ENCODE data around the gene LGI4.
"Not testable (repeated sequence)": the region's sequence is repeated elsewhere in the genome, so short reads cannot be mapped to it uniquely, and the experiment has no call there.

Gene LGI4

GRCh38 chr19:35106898-35107541, 27.8 kb downstream of the LGI4 start:
- Histone ChIP-seq H3K4me3 (ENCODE audit: low read depth in 1 of 2, low read length in 2 of 2) (no peak overlapping the region), H3K4me1 (ENCODE audit: insufficient read depth, low read length) (no peaks in the 10 kb centered on the region), H3K9ac (ENCODE audit: low read length) (no peak overlapping the region), H3K36me3 (ENCODE audit: insufficient read depth, low read length) (no peaks in the 10 kb centered on the region), H3K27me3 (ENCODE audit: control insufficient read depth in 1 of 2, insufficient read depth in 2 of 2, low read length in 2 of 2) (peaks cover 0 to 5% of the 10 kb centered on the region in 2 donors), H3K9me3 (ENCODE audit: low read length) (no peaks in the 10 kb centered on the region), H3K27ac (ENCODE audit: low read depth, low read length) (no peak overlapping the region)

GRCh38 chr19:35106291-35106583, 28.6 kb downstream of the LGI4 start:
- Histone ChIP-seq H3K9ac (ENCODE audit: low read length) (no peak overlapping the region), H3K27ac (ENCODE audit: low read depth, low read length) (no peak overlapping the region)

GRCh38 chr19:35105411-35106290, 29.2 kb downstream of the LGI4 start:
- Histone ChIP-seq H3K9me3 (ENCODE audit: low read length) (no peaks in the 10 kb centered on the region), H3K4me3 (ENCODE audit: low read depth in 1 of 2, low read length in 2 of 2) (no peak overlapping the region), H3K9ac (ENCODE audit: low read length) (no peak overlapping the region), H3K36me3 (ENCODE audit: insufficient read depth, low read length) (no peaks in the 10 kb centered on the region), H3K27ac (ENCODE audit: low read depth, low read length) (no peak overlapping the region), H3K4me1 (ENCODE audit: insufficient read depth, low read length) (no peaks in the 10 kb centered on the region), H3K27me3 (ENCODE audit: control insufficient read depth in 1 of 2, insufficient read depth in 2 of 2, low read length in 2 of 2) (peaks cover 0 to 5% of the 10 kb centered on the region in 2 donors)

More at GRCh38 chr19:35106291-35106583, 28.6 kb downstream of the LGI4 start:
- Histone ChIP-seq H3K4me3 (ENCODE audit: low read depth in 1 of 2, low read length in 2 of 2) (no peak overlapping the region), H3K36me3 (ENCODE audit: insufficient read depth, low read length) (no peaks in the 10 kb centered on the region), H3K4me1 (ENCODE audit: insufficient read depth, low read length) (no peaks in the 10 kb centered on the region), H3K9me3 (ENCODE audit: low read length) (no peaks in the 10 kb centered on the region), H3K27me3 (ENCODE audit: control insufficient read depth in 1 of 2, insufficient read depth in 2 of 2, low read length in 2 of 2) (peaks cover 0 to 5% of the 10 kb centered on the region in 2 donors)

- peaks cover 0 to 5% of the 10 kb centered on the region in 2 donors for H3K27me3 ChIP-seq (ENCODE audit: control insufficient read depth in 1 of 2, insufficient read depth in 2 of 2, low read length in 2 of 2)
- no peaks in the 10 kb centered on the region for H3K36me3 ChIP-seq (ENCODE audit: insufficient read depth, low read length)
- no peaks in the 10 kb centered on the region for H3K9me3 ChIP-seq (ENCODE audit: low read length)
- no peak overlapping the region for H3K27ac ChIP-seq (ENCODE audit: low read depth, low read length)
- no peaks in the 10 kb centered on the region for H3K4me1 ChIP-seq (ENCODE audit: insufficient read depth, low read length)
- H3K4me3 ChIP-seq (ENCODE audit: low read depth in 1 of 2, low read length in 2 of 2): no peak overlapping the region
- H3K9ac ChIP-seq (ENCODE audit: low read length): no peak overlapping the region
Measured at GRCh38 chr19:35105047-35105410, 29.8 kb downstream of the LGI4 start.

- H3K4me1 ChIP-seq (ENCODE audit: insufficient read depth, low read length): no peaks in the 10 kb centered on the region
- no peaks in the 10 kb centered on the region for H3K36me3 ChIP-seq (ENCODE audit: insufficient read depth, low read length)
- no peak overlapping the region for H3K4me3 ChIP-seq (ENCODE audit: low read depth in 1 of 2, low read length in 2 of 2)
- H3K27ac ChIP-seq (ENCODE audit: low read depth, low read length): no peak overlapping the region
- H3K9me3 ChIP-seq (ENCODE audit: low read length): no peaks in the 10 kb centered on the region
- no peaks in the 10 kb centered on the region for H3K27me3 ChIP-seq (ENCODE audit: control insufficient read depth in 1 of 2, insufficient read depth in 2 of 2, low read length in 2 of 2)
- H3K9ac ChIP-seq (ENCODE audit: low read length): no peak overlapping the region
Measured at GRCh38 chr19:35104361-35104760, 30.5 kb downstream of the LGI4 start.

- H3K27ac ChIP-seq (ENCODE audit: low read depth, low read length); H3K36me3 ChIP-seq (ENCODE audit: insufficient read depth, low read length); H3K9me3 ChIP-seq (ENCODE audit: low read length); H3K4me1 ChIP-seq (ENCODE audit: insufficient read depth, low read length); H3K9ac ChIP-seq (ENCODE audit: low read length); H3K27me3 ChIP-seq (ENCODE audit: control insufficient read depth in 1 of 2, insufficient read depth in 2 of 2, low read length in 2 of 2); H3K4me3 ChIP-seq (ENCODE audit: low read depth in 1 of 2, low read length in 2 of 2): not testable (repeated sequence)
Measured at GRCh38 chr19:35103614-35104013, 31.2 kb downstream of the LGI4 start.

- H3K4me3 ChIP-seq (ENCODE audit: low read depth in 1 of 2, low read length in 2 of 2); H3K36me3 ChIP-seq (ENCODE audit: insufficient read depth, low read length); H3K4me1 ChIP-seq (ENCODE audit: insufficient read depth, low read length); H3K27ac ChIP-seq (ENCODE audit: low read depth, low read length); H3K9ac ChIP-seq (ENCODE audit: low read length); H3K27me3 ChIP-seq (ENCODE audit: control insufficient read depth in 1 of 2, insufficient read depth in 2 of 2, low read length in 2 of 2); H3K9me3 ChIP-seq (ENCODE audit: low read length): not testable (repeated sequence)
Measured at GRCh38 chr19:35101949-35102348, 32.9 kb downstream of the LGI4 start.

GRCh38 chr19:35100588-35101533, 34.0 kb downstream of the LGI4 start:
- Histone ChIP-seq H3K27ac (ENCODE audit: low read depth, low read length) (no peak overlapping the region), H3K9ac (ENCODE audit: low read length) (no peak overlapping the region), H3K9me3 (ENCODE audit: low read length) (no peaks in the 10 kb centered on the region), H3K36me3 (ENCODE audit: insufficient read depth, low read length) (no peaks in the 10 kb centered on the region), H3K27me3 (ENCODE audit: control insufficient read depth in 1 of 2, insufficient read depth in 2 of 2, low read length in 2 of 2) (no peaks in the 10 kb centered on the region), H3K4me1 (ENCODE audit: insufficient read depth, low read length) (no peaks in the 10 kb centered on the region), H3K4me3 (ENCODE audit: low read depth in 1 of 2, low read length in 2 of 2) (no peak overlapping the region)

GRCh38 chr19:35099897-35100275, 35.0 kb downstream of the LGI4 start:
- Histone ChIP-seq H3K4me3 (ENCODE audit: low read depth in 1 of 2, low read length in 2 of 2) (no peak overlapping the region), H3K9ac (ENCODE audit: low read length) (no peak overlapping the region), H3K36me3 (ENCODE audit: insufficient read depth, low read length) (no peaks in the 10 kb centered on the region), H3K4me1 (ENCODE audit: insufficient read depth, low read length) (no peaks in the 10 kb centered on the region), H3K9me3 (ENCODE audit: low read length) (no peaks in the 10 kb centered on the region), H3K27ac (ENCODE audit: low read depth, low read length) (no peak overlapping the region), H3K27me3 (ENCODE audit: control insufficient read depth in 1 of 2, insufficient read depth in 2 of 2, low read length in 2 of 2) (no peaks in the 10 kb centered on the region)

- no peaks in the 10 kb centered on the region for H3K9me3 ChIP-seq (ENCODE audit: low read length)
- no peak overlapping the region for H3K27ac ChIP-seq (ENCODE audit: low read depth, low read length)
- H3K27me3 ChIP-seq (ENCODE audit: control insufficient read depth in 1 of 2, insufficient read depth in 2 of 2, low read length in 2 of 2): no peaks in the 10 kb centered on the region
- no peak overlapping the region for H3K9ac ChIP-seq (ENCODE audit: low read length)
- no peak overlapping the region for H3K4me3 ChIP-seq (ENCODE audit: low read depth in 1 of 2, low read length in 2 of 2)
- no peaks in the 10 kb centered on the region for H3K4me1 ChIP-seq (ENCODE audit: insufficient read depth, low read length)
- no peaks in the 10 kb centered on the region for H3K36me3 ChIP-seq (ENCODE audit: insufficient read depth, low read length)
Measured at GRCh38 chr19:35099155-35099896, 35.5 kb downstream of the LGI4 start.
